Ovary (tissue), 9 donors: ENCODE data around the gene SNTB2. TPM values are rescaled to one million over a fixed set of nuclear protein-coding genes. Genes with fewer than 3 reads are reported as not detected.

Source experiments
- DNase-seq, 5 donors: peaks; one replicate each; pipeline ENCODE4 v3.0.0-alpha.2; 2019 to 2020
- H3K27ac ChIP-seq, 2 donors: fragments of 200-600 bp; one replicate each; pipeline versions ENCODE4 v1.5.1 to v1.8.0; 2019 to 2022
- H3K27me3 ChIP-seq: fragments of 200-600 bp; one replicate; pipeline ENCODE4 v1.8.0; 2022
- H3K36me3 ChIP-seq: fragments of 200-600 bp; sonication (generic); one replicate; pipeline ENCODE4 v1.5.1; 2019
- H3K4me1 ChIP-seq: one replicate; pipeline ENCODE4 v1.8.1; 2013; ENCODE audit warnings: mild to moderate bottlenecking, moderate library complexity; ENCODE audit not compliant: insufficient read depth
- H3K4me3 ChIP-seq: fragments of 200-600 bp; sonication (generic); one replicate; pipeline ENCODE4 v1.5.1; 2017
- H3K9me3 ChIP-seq, 2 donors: fragments of 200-600 bp in 1 of 2; sonication (generic) in 1 of 2; one replicate each; pipeline versions ENCODE4 v1.5.1 to v1.8.1; 2013 to 2019; ENCODE audit warnings: mild to moderate bottlenecking in 1 of 2, moderate library complexity in 1 of 2
- CTCF ChIP-seq, 3 donors: fragments of 450-650 bp in 2 of 3; fragments of 200-600 bp in 1 of 3; IDR thresholded peaks; one replicate each; pipeline versions ENCODE4 v1.5.1 to v1.8.0; 2016 to 2022; ENCODE audit warnings: antibody characterized with exemption in 3 of 3, mild to moderate bottlenecking in 1 of 3
- EP300 ChIP-seq: sonication (generic); formaldehyde crosslinking; IDR thresholded peaks from one replicate; pipeline ENCODE4 v1.6.1; 2017; ENCODE audit warnings: antibody characterized with exemption
- POLR2A ChIP-seq: fragments of 450-650 bp; IDR thresholded peaks from one replicate; pipeline ENCODE4 v1.6.1; 2017; ENCODE audit warnings: antibody characterized with exemption, mild to moderate bottlenecking, moderate library complexity
- WGBS, 3 donors: extraction: QIAGEN DNeasy Blood & Tissue Kit in 1 of 3; methylation state at CpG; one replicate each; pipeline versions ENCODE4 v1.1.5 to v1.1.7; 2013 to 2017; 5-methylcytosine and 5-hydroxymethylcytosine counted together
- intact Hi-C, 4 donors: fragments of 100-400 bp; cut with DNase I; formaldehyde crosslinking; loops; one replicate each; pipeline versions ENCODE4 v1.11.0 to v1.15.1; 2022 to 2023
- polyA plus RNA-seq, 2 donors: library from polyadenylated mRNA; stranded (reverse); fragments of 200-250 nt in 1 of 2; fragments of 350-450 nt in 1 of 2; fragmentation: Illumina TruSeq in 1 of 2; extraction: RNeasy Lipid Tissue Mini Kit (QIAGEN cat#74804) in 1 of 2; gene quantifications; one replicate each; pipeline ENCODE4 v1.2.3, GENCODE V29; 2013 to 2014
- total RNA-seq, 7 donors: library from RNA; depleted of rRNA in 2 of 7; stranded (reverse); fragments of >200 nt in 2 of 7; fragmentation: NEBNext Ultra II Directional in 3 of 7; extraction: Animal tissue kit (Norgen Biotek cat#: 25700) in 3 of 7; gene quantifications; one replicate each; pipeline versions ENCODE4 v1.1.0 to v1.2.4, GENCODE V29; 2016 to 2023
- donor health status: DM: no; HTN: no; CAD: no; lungs with moderate emphysema.
- donor health status: DM: no; HTN: no; CAD: no.
- donor health status: Bipolar disorder and iron deficiency.
- donor health status: DM: yes; HTN: yes; CAD: no.
- donor health status: DM: no; HTN: no; CAD: no.
- donor health status: DM: yes; HTN: yes; CAD: no.

The SNTB2 gene
- total and polyA plus RNA-seq, 9 donors: 9.4 to 51.8 (median 36.9) TPM

GRCh38 chr16:69311533-69312387 lies 124.8 kb downstream of the SNTB2 start:
- intact Hi-C loops: no loop called here
- H3K4me1 ChIP-seq: peaks cover 2% of the 10 kb centered on the region
- H3K36me3 ChIP-seq: no peaks in the 10 kb centered on the region
- H3K4me3 ChIP-seq: peak overlapping the region; percentile 92
- 1% methylated on average over 53 to 59 of the region's 59 CpGs for WGBS, 3 donors
- H3K9me3 ChIP-seq: no peaks in the 10 kb centered on the region
- peak in 1 of 5 donors; percentile 49 for DNase-seq
- H3K27ac ChIP-seq: peak overlapping the region; percentile 46 to 74
- no peaks in the 10 kb centered on the region for H3K27me3 ChIP-seq
- no peak for TF ChIP-seq CTCF (IDR thresholded peaks at IDR 0.05)
- TF ChIP-seq EP300: no peak
- no peak for TF ChIP-seq POLR2A

GRCh38 chr16:69313469-69313868 lies 126.5 kb downstream of the SNTB2 start:
- no peaks in the 10 kb centered on the region for H3K36me3 ChIP-seq
- TF ChIP-seq POLR2A (no peak), CTCF (IDR thresholded peaks at IDR 0.05) (no peak)

GRCh38 chr16:69314534-69314933 lies 127.6 kb downstream of the SNTB2 start:
- H3K4me3 ChIP-seq: no peak overlapping the region
- H3K4me1 ChIP-seq: peaks cover 2% of the 10 kb centered on the region
- DNase-seq: peak in 1 of 5 donors; percentile 11
- no peaks in the 10 kb centered on the region for H3K27me3 ChIP-seq
- intact Hi-C loops: no loop called here
- 61 to 79% (median 74%) methylated on average over 11 of the region's 11 CpGs for WGBS, 3 donors
- H3K9me3 ChIP-seq: no peaks in the 10 kb centered on the region
- H3K27ac ChIP-seq: no peak overlapping the region
- H3K36me3 ChIP-seq: no peaks in the 10 kb centered on the region
- no peak for TF ChIP-seq POLR2A
- TF ChIP-seq CTCF (IDR thresholded peaks at IDR 0.05): no peak

More at GRCh38 chr16:69313469-69313868, 126.5 kb downstream of the SNTB2 start:
- Histone ChIP-seq H3K4me1 (peaks cover 2% of the 10 kb centered on the region), H3K27ac (no peak overlapping the region), H3K4me3 (no peak overlapping the region), H3K27me3 (no peaks in the 10 kb centered on the region), H3K9me3 (no peaks in the 10 kb centered on the region)
- no peak for DNase-seq
- WGBS, 3 donors: 93 to 96% (median 93%) methylated on average over 5 of the region's 5 CpGs
- intact Hi-C loops: no loop called here

- Histone ChIP-seq H3K4me3 (no peak overlapping the region), H3K27ac (no peak overlapping the region), H3K27me3 (no peaks in the 10 kb centered on the region), H3K9me3 (no peaks in the 10 kb centered on the region), H3K36me3 (no peaks in the 10 kb centered on the region), H3K4me1 (peaks cover 2% of the 10 kb centered on the region)
- TF ChIP-seq CTCF (IDR thresholded peaks at IDR 0.05) (no peak), POLR2A (no peak), EP300 (no peak)
- WGBS, 3 donors: 81 to 85% (median 82%) methylated on average over 30 of the region's 30 CpGs
- intact Hi-C loops: no loop called here
- peak in 1 of 5 donors; percentile 12 for DNase-seq
These were observed 128.7 kb downstream of the SNTB2 start for GRCh38 chr16:69315486-69316311.
